RWPE1 (cell line): ENCODE results near the gene NSG1.
"Not testable (repeated sequence)": the region's sequence is repeated elsewhere in the genome, so short reads cannot be mapped to it uniquely, and the experiment has no call there.

Experiments used
- CTCF ChIA-PET: fragments of 350-600 bp; sonication (Branson Sonifier 250); formaldehyde crosslinking; extraction: SDS; loops from one replicate; lab custom pipeline; 2021; lab: Yijun Ruan, JAX
- POLR2A ChIA-PET: fragments of 400-600 bp; formaldehyde crosslinking; extraction: SDS; loops from one replicate; lab custom pipeline; 2020; ENCODE audit warnings: antibody characterized with exemption; ENCODE audit not compliant: low non-redundant PET; lab: Yijun Ruan, JAX
- DNase-seq: peaks from one replicate; pipeline ENCODE4 v3.0.0; 2012; ENCODE audit warnings: low spot score
- H3K27ac ChIP-seq: fragments of 450-650 bp; 2 replicates; pipeline ENCODE4 v1.5.1; 2017
- TF ChIP-seq, protein P1 (sequence below): fragments of 450-650 bp; conservative IDR thresholded peaks from 2 replicates; pipeline ENCODE4 v1.5.1; 2017; ENCODE audit warnings: low read depth, mild to moderate bottlenecking

Gene NSG1

DNA sequence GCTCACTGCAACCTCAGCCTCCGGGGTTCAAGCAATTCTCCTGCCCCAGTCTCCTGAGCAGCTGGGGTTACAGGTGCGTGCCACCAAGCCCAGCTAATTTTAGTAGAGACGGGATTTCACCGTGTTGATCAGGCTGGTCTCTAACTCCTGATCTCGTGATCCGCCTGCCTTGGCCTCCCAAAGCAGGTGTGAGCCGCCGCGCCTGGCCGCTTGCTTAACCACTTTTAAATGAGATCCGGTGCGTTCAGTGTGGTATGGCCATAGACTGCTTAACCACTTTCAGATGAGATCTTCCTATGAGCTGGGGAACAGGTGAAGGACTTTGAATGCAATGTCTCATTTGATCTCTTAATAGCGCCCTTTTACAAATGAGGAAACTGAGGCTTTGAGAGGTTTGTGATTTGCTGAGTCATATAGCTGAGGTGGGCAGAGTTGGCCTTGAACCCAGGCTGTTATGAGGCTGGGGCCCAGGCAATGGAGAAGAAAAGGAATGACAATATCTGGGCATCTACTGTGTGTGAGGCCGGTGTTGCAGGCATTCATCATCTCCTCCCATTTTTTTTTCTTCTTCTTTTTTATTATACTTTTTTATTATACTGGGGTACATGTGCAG is 41.9 kb upstream of the NSG1 start:
- ChIA-PET CTCF (no interaction called here), POLR2A (no interaction called here)
- TF ChIP-seq, protein P1, sequence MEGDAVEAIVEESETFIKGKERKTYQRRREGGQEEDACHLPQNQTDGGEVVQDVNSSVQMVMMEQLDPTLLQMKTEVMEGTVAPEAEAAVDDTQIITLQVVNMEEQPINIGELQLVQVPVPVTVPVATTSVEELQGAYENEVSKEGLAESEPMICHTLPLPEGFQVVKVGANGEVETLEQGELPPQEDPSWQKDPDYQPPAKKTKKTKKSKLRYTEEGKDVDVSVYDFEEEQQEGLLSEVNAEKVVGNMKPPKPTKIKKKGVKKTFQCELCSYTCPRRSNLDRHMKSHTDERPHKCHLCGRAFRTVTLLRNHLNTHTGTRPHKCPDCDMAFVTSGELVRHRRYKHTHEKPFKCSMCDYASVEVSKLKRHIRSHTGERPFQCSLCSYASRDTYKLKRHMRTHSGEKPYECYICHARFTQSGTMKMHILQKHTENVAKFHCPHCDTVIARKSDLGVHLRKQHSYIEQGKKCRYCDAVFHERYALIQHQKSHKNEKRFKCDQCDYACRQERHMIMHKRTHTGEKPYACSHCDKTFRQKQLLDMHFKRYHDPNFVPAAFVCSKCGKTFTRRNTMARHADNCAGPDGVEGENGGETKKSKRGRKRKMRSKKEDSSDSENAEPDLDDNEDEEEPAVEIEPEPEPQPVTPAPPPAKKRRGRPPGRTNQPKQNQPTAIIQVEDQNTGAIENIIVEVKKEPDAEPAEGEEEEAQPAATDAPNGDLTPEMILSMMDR: no peak
- H3K27ac ChIP-seq: no peak overlapping the region
- no peak for DNase-seq

DNA sequence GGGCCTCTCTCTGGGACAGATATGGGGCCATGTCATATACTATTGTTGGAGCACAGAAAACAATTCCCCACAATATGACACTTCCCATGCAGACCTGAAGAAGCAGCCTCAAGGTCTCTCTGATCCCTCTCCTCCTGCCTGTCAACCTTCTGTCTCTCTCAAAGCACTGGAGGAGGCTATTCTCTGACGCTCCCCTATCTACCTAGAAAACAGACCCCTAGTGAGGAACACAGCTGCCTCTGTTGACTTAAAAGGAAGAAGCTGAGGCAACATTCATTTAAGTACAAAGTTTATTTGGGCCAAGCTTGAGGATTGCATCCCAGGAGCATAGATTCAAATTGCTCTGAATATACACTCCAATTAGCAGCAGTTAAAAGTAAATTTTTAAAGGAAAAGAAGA is 39.3 kb upstream of the NSG1 start:
- no peak for DNase-seq
- TF ChIP-seq, protein P1: no peak
- H3K27ac ChIP-seq: no peak overlapping the region
- ChIA-PET CTCF (no interaction called here), POLR2A (no interaction called here)

DNA sequence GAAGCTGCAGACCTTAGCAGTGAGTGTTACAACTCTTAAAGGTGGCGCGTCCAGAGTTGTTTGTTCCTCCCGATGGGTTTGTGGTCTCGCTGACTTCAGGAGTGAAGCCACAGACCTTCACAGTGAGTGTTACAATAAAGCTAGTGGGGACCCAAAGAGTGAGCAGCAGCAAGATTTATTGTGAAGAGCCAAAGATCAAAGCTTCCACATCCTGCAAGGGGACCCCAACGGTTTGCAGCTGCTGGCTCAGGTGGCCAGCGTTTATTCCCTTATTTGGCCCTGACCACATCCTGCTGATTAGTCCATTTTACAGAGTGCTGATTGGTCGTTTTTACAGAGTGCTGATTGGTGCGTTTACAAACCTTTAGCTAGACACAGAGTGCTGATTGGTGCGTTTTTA is 38.3 kb upstream of the NSG1 start:
- CTCF ChIA-PET, H3K27ac ChIP-seq, POLR2A ChIA-PET, DNase-seq: not testable (repeated sequence)

DNA sequence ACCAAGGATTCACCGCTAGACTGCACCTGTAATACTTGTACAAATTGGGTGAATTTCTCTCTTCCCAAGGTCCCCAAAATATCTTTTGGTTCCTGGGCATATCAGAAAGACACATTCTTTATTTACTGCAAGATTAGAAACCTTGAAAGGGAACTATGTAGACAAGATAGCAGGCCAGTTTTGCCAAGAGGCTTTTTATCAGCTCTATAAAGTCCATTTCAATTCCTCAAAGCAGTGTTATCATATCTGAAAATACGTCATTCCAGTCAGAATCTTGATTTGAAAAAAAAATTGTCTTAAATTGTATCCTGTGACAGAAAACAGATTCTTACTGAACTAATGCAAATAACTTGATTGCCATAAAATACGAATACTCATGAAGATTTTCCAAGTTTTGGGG is 37.0 kb upstream of the NSG1 start:
- DNase-seq: no peak
- TF ChIP-seq, protein P1: no peak
- ChIA-PET CTCF (no interaction called here), POLR2A (no interaction called here)
- H3K27ac ChIP-seq: no peak overlapping the region

DNA sequence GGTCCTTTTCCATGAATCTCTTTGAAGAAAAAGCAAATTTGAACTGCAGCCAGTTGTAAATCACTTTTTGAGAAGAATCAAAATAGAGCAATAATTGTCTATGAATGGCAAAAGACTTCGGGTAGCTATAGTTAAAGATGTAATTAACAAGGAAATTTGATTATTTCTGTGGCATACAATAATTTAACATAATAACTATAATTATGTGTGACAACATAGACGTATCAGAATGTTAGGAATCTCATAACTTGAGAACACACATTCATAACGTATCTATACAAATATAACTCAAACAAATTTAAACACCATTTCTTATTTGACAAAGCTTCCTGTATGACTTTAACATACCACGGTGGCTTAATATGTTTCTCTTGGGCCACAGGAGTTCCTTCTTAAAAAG is 36.0 kb upstream of the NSG1 start:
- TF ChIP-seq, protein P1: no peak
- ChIA-PET POLR2A (no interaction called here), CTCF (no interaction called here)
- DNase-seq: no peak
- H3K27ac ChIP-seq: no peak overlapping the region

DNA sequence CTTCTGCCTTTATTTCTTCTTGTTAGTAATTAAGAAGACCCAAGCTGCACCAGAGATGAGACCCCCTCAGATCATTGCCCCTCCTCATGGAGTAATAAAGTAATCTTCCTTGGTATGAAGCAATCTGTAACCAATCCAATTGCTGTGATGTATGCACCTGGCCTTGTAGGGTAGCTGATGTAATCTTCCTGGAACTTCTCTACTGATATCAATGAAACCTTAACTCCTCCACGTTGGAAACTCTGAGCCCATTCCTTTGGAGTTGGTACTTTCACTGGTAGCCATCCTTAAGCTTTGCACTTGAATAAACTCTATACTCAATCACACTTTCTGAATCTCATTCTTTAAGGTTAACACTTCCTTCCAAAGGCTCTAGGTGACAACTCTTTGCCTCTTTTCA is 31.6 kb upstream of the NSG1 start:
- CTCF ChIA-PET: no interaction called here
- no peak for DNase-seq
- POLR2A ChIA-PET: no interaction called here
- H3K27ac ChIP-seq: no peak overlapping the region
- TF ChIP-seq, protein P1: no peak

DNA sequence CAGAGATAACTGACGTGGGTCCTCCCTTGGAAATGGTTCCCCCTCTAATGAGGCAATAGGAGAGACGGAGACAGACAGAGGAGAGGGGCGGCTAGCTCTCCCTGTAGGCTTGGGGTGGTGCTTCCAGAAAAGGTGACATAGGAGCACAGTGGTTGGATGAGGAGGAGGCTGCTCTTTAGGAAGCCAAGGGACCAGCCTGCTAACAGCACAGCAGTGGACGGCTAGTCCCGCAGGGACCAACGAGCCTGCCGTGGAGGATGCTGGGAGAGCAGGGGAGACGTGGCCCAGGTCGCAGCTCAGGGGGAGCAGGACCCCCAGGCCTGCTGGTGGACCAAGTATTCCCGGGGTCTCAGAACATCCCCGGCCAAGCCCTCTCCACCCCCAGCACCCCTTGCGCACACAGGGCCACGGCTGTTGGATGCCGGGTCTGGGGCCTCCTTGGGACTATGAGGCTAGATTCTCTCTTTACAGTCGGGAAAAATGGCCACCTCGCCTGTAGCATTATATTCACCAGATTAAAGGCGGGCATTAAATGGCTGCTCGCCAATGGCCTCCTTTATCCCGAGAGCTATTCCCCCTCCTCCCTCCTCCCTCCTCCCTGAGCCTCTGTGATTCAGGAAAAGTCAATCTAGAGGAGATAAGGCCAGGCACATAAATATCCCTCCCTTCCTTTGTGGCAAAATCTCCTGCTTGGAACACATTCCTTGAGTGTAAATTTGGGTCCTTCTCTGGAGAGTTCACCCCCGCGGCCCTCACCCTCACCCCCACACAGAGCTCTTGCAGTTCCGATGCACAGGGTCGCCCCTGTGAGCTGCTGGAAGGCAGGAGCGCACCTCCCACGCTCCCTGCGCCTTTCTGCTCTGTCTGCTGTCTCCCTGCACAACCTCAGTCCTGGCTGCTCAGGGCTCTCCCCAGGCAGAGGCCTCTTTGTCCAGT is 30.5 kb upstream of the NSG1 start:
- TF ChIP-seq, protein P1: no peak
- ChIA-PET CTCF (no interaction called here), POLR2A (no interaction called here)
- H3K27ac ChIP-seq: no peak overlapping the region
- DNase-seq: no peak
